HG03045 (cell line): ENCODE measurements around the gene KNSTRN.

Experiments
- ATAC-seq: cut with Tn5 transposase; IDR thresholded peaks from one replicate; pipeline ENCODE4 v1.9.1; 2021; ENCODE audit warnings: mild to moderate bottlenecking, moderate library complexity; ENCODE audit not compliant: unreplicated experiment

Gene KNSTRN

DNA sequence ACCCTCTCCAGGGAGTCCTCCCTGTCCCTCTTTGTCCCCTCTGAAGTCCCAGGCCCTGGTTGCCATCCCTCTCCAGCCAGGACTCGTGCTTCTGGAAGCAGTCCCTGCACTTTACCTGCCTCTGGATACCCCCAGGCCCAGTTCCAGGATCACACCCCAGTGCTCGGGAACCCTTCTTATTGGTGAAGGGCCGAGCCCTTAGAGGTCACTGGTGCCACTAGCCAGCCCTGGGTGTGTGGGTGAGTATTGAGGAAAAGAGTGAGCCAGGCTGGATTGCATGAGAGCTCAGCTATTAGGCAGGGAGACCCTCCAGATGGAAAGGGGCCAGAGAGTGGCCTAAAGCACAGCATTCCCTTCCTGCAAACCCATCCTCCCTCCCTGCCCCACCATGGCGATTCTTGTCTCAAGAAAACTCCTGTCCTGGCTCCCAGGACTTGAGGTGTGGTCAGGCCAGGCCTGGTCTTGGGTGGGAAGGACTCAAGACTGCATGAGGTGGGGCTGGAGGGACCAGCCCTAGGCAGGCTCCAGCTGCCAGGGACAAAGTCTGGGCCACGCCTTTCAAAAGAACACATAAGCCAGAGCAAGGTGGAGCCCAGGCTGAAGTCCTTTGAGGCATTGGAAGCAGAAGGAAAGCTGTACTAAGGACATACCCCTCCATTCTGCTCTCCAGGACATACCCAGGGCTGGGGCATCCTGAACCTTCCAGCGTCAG, 36.5 kb upstream of the KNSTRN start:
- ATAC-seq: no peak

DNA sequence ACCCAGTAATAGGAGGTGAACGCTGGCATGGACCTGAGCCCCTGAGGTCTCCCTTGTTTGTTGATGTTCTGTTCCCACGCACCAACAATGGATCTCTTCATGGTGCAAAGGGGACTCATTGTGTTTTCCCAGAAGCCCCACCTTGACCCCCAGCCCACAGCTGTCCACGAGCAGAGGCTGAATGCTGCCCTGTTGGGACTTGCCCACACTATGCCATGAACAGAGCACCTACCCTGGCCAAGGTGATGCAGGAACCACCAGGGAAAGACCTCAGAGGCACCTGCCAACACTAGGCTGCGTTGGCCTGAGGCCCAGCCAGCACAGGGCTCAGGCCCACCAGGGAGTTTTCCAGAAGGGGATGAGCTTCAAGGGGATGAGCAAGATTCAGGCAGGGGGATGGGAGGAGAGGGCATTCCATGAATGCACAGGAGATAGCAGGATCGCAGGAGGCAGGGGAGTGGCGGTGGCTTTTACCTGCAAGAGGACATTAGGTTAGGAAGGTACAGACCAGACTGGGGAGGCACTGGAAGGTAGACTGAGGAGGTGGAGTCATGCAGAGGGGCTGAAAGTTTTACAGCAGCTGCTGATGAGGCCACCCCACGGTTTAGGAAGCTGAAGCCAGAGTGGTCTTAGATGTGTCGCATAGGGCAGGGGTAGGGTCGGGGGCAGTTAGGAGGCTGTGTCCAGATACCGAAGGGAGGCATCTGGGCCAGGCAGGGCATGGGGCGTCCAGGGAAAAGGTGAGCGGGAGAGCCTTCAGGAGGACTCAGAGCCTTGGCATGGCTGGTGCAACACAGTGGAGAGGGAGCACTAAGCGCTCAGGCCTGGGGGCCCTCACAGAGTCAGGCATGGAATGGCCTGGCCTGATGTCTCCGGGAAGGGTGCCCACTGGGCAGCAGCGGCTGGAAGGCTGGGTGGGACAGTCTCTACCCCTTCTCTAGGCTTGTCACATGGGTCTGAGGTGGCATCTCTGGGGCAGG, 35.7 kb upstream of the KNSTRN start:
- ATAC-seq: no peak

DNA sequence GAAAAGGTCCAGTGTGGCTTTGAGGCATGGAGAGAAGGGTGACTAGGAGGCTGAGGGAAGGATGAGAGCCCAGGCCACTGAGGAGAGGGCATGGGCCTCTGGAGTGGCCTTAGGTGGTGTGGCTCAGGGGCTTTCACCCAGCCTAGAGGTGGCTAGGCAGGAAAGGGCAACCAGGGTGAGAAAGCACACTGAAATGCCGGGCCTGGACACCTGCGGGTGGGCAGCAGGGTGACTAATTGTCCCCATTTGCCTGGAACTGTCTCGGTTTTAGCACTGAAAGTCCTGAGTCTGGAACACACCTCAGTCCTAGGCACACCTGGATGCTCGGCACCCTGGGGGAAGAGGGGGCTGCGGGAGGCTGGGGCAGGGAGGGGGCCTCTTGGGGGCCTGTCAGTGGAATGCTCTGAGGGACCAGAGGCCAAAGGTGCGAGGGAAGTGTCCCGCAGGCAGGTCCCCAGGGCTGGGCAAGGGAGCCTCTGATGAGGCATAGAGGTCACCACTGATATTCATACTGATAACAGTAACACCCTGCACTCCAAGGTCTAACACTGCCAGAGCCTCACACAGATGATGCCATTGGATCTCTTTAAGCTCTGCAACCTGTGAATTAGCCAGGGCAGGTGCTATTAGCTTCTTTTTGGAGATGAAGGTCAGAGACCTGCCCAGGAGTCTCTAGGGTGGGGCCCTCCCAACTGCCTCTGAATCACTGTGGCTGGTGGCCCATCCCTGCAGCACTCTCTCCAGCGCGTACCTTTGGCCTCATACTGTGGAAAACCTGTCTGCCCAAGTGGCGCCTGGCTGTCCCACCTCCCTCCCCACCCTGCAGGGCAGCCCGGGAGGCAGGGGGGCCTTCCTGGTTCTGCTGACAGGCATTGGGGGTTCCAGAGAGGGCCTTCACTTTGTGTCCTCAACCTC, 34.7 kb upstream of the KNSTRN start:
- ATAC-seq: no peak

DNA sequence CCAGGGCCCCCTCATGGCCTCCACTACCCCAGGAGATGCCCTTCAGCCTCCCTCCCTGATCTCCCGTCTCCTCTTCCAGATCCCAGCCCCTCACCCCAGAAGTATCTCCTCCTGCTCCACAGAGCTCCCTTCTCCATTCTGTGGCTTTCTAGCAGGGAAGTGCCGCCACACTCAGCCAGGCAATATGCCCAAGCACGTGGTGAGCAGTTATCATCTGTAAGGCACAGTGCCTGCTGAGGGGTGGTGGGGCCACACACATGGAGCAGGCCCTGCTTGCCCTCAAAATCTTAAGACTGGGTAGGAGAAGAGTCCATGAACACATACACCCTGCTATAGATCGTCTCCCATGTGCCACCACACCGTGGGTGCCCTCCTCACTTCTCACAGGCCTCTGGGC, 34.0 kb upstream of the KNSTRN start:
- no peak for ATAC-seq

DNA sequence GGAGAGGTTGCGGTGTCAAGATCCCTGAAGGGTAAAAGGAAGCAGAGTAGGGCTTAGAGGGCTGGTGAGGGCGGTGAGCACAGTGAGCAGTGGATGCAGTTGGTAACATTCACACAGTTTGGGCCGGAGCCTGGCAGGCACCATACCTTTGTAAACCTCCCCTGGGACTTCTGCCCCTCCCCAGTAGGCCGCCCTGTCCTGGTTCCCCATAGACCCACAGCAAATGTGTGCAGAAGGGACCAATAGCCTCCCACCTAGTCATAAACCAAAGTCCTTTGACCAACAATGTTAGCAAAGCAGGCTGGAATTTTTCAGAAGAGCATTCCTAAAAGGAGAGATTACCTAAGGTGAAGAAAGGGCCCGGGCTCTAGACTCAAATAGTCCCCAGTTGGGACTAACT, 33.4 kb upstream of the KNSTRN start:
- no peak for ATAC-seq

DNA sequence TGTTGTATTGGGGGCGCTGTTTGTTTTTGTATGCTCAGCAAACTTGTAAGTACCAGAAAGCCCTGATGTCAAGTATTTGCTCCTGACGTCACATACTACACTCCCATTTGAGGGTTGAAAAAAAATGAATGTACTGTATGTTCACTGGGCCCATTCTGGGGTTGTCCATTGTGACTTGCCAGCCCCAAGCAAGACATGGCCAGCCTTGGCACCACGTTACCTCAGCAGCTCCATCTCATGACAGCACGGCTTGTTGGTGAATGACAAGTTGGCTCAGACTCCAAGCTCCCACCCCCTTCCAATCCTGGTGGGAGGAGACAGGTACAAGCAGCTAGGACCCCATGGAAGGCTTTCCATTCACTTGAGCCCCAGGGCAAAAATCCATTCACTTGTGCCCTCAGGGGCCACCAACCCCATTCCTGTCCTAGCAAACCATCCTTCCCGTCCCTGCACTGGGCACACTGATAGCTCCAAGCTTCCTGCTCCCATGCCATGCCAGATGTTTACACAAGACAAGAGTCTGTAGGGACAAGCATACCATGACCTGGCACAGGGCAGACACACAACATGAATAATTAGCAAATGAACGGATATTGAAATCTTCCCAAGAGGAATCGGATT, 30.1 kb upstream of the KNSTRN start:
- no peak for ATAC-seq

DNA sequence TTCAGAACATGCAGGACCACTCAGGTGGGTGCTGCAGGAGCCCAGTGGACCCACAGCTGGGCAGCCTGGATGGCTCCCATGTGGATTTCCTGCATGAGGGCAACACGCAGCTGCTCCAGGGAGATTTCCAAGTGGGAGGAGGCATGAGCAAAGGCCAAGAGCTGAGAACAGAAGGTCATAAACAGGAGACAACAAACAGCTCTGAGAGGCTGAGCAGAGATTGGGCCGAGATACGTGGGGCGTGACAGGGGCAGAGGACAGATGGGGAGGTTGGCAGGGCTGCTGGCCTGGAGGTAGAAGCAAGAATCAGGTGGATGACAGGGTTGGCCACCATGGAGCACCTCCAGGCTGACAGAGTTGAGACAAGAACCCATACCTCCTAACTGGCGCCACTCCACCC, 28.8 kb upstream of the KNSTRN start:
- no peak for ATAC-seq

DNA sequence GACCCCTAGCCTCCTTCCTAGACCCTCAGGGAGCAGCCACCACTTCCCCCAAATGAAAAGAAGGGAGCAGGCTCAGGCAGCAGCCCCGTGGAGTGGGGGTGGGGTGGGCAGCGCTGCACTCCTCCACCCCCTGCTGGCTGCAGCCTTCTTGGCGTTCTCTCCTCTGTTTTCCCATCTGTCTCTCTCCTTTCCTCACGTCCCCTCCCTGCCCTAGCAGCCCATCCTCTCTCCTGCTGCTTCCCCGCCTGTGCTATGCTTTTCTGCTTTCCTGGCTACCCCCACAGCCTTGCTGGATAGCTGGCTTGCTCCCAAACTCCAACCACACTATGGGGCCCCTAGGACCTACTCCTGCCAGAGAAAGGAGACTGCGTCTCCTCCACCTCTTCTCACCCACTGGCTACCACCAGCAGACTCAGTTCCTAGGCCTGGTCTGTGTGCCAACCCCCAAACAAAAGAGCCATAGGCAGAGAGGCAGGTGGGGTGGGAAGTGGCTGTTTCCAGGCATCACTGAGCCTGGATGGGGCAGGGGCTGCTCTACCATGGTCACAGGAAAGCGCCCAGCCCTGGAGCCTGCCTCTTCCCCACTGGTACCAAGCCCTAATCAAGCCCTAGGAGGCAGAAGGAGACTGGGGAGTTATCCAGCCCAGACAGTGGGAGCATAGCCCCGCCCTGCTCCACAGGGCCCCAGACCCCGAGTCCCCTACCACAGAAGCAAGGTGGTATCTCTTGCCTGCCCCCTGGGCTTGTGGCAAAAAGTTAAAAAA, 27.9 kb upstream of the KNSTRN start:
- ATAC-seq: no peak

DNA sequence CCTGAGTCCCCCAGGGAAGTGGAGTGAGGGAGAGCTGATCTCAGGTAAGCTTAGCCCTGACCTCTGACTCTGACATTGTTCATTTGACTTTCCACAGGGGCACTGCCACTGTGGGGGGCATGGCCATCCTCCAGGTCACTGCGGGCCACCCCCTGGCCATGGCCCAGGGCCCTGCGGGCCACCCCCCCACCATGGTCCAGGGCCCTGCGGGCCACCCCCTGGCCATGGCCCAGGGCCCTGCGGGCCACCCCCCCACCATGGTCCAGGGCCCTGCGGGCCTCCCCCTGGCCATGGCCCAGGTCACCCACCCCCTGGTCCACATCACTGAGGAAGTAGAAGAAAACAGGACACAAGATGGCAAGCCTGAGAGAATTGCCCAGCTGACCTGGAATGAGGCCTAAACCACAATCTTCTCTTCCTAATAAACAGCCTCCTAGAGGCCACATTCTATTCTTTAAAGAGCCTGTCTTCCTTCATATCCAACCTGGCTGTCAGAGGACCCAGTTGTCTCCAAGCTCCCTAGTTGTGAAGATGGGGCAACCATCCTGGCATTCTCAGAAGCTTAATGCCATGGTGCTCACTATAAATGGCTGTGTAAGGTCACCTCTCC, 26.4 kb upstream of the KNSTRN start:
- no peak for ATAC-seq

DNA sequence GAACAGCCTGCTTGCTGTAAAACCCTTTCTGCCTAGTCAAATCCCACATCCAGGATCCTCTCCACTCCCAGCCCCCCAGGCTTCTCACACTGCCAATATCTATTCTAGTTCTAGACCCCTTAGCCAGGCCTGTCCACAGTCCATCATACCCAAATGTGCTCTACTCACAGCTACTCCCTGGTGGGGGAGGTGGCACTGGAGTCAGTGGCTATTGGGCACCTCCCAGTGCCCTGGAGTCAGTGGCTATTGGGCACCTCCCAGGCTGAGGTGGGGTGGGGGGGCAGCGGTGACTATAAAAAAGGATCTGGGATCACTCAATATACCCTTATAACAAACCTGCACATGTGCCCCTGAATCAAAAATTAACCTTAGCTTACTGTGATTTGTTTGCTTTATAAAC, 25.3 kb upstream of the KNSTRN start:
- no peak for ATAC-seq

DNA sequence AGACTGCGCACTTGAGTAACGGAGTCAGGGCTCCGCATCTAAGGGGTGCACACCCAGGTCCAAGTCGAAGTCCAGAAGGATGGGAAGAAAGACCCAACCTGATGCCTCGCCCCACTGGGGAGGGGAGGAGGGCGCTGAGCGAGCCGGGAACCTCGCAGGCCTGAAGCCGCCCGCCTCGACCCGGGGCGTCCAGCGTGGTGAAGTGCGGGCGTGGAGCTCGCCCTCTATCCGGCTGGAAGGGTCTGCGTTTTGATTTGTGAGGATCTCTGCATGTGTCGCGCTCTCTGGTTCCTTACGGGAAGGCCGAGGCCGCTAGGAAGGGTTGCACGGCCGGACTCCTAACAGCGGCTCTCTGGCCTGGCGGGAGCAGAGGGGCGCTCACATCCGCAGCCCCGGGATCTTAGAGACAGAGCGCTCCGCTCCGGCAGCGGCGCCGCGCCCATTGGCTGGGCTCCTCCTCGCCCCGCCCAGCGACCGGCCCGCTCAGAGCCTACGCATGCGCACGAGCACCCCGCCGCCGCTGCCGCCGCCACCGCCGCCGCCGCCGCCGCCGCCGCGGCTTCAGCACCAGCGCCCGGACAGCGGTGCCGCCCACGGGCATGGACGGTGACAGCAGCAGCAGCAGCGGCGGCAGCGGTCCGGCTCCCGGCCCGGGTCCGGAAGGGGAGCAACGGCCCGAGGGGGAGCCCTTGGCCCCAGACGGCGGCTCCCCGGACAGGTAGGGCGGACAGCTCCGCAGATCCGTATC, 24.6 kb upstream of the KNSTRN start, which contains the start of gene DISP2:
Gene DISP2 (plus strand): TSS at position 497 of the 748 bp plus-strand sequence. CDS start 103 bp downstream, at position 600.
- ATAC-seq: peak; percentile 82

DNA sequence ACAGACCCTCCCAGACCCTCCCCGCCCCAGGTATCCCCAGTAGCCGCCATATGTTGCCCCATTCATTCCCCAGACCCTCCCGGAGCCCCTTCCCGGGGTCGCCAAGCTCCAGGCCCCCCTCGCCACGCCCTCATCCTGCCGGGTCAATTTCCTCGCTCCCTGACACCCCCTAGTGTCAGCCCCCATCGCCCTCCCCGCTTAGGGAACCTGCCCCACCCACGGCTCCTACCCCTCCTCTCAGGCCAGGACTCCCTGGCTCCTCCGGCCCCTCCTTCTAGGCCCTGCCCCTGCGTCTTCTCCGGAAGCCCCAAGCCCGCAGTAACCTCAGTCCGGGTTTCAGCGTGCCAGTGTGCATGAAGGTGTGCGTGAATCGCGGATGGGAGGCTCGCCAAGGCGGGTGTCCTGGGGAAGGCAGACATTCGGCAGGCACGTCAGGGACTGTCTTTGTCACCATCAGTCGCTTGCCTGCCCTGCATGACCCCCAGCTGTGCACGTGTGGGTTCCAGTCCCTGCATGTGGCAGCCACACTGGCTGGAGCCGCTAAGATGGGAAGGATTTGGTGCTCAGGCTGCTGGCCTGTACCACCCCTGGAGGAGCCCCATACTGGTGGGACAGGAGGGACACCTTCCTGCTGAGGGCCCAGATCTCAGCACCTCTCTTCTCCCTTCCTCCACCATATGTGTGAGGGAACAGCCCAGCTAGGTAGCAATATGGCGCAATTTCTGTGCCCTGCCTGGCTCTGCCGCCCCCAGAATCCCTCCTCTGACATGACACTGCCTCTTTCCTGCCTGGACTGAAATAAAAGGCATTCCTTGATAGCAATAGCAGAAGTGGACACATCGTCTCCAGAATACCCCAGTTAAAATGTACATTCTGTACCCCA, 23.8 kb upstream of the KNSTRN start:
- ATAC-seq: peak; percentile 22

DNA sequence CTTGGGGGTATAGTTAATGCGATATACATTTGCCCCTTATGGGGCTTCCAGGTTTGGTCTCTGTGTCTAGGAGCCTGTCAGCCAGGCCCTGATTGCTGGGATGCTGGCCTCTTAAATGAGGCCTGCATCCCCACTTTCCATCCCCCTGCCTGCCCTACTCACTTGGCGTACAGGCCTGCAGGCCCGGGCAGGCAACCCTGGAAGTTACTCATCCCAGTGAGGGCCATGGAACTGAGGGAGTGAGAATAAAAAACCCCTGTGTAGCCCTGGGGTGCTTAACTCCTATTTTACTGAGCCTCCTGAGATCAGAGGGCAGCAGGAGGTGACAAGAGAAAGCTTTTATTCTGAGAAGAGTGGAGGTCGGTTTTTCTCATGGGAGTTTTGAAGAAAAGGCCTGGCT, 22.5 kb upstream of the KNSTRN start:
- ATAC-seq: no peak

DNA sequence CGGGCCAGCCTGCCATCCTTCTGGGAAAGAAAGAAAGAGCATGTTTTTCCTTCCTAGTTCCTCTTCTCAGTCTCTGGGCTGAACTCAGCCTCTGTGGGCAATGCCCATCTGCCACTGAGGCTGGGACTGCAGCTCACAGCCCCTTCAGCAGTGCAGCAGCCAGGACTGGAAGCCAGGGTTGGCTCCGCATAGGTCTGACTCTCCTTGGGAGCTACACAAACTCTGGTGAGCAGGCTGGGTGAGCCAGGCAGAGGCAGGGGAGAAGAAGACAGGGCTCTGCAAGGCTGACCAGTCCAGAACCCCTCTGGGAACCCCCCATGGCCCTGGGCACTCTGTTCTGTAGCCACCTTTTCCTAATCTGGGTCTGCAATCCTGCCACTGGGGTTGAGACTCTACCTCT, 20.9 kb upstream of the KNSTRN start:
- no peak for ATAC-seq

DNA sequence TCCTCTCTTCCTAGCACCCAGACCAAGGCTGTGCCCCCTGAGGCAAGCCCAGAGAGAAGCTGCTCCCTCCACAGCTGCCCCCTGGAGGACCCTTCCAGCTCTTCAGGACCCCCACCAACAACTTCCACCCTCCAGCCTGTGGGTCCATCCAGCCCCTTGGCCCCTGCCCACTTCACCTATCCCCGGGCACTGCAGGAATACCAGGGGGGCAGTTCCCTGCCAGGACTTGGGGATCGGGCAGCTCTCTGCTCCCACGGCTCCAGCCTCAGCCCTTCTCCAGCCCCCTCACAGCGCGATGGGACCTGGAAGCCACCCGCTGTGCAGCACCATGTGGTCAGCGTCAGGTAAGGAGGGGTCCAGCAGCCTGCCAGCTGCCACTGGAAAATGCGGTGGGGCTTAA, 18.9 kb upstream of the KNSTRN start:
- no peak for ATAC-seq

DNA sequence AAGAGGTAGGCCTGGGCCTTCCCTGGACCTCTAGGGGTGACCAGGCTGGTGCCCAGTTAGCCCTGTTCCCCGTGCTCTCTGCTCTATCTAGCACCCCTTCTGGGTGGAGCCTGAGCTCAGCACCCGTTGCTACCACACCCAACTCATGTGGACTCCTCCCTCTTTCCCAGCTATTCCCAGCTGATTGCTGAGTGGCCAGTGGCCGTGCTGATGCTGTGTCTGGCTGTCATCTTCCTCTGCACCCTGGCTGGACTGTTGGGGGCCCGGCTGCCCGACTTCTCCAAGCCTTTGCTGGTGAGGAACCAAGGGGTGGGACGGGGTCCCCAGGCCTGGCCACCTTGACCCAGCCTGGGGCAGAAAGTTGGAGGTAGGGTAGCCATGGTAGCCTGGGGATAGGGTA, 18.3 kb upstream of the KNSTRN start:
- ATAC-seq: no peak

DNA sequence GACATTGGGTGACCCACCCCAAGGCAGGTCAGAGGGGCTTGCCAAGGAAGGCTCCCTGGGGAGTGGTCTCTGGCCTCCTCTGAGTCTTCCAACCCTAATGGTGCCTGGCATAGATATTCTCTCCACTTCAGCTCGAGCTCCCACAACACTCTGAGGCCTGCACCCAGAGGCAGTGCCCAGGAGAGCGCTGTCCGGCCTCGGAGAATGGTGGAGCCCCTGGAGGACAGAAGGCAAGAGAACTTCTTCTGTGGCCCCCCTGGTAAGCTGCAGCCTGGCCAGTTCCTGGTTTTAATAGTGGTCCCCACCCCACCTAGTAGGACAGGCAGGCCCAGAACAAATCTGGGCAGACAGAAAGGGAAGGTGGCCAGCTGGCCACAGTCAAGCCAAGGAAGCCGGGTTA, 17.5 kb upstream of the KNSTRN start:
- no peak for ATAC-seq
